Measurements from ENCODE around the gene HOXB8.
A peak's percentile ranks its signal among the peaks of the same experiment; 100 is the strongest.

HOXB8 gene

DNA sequence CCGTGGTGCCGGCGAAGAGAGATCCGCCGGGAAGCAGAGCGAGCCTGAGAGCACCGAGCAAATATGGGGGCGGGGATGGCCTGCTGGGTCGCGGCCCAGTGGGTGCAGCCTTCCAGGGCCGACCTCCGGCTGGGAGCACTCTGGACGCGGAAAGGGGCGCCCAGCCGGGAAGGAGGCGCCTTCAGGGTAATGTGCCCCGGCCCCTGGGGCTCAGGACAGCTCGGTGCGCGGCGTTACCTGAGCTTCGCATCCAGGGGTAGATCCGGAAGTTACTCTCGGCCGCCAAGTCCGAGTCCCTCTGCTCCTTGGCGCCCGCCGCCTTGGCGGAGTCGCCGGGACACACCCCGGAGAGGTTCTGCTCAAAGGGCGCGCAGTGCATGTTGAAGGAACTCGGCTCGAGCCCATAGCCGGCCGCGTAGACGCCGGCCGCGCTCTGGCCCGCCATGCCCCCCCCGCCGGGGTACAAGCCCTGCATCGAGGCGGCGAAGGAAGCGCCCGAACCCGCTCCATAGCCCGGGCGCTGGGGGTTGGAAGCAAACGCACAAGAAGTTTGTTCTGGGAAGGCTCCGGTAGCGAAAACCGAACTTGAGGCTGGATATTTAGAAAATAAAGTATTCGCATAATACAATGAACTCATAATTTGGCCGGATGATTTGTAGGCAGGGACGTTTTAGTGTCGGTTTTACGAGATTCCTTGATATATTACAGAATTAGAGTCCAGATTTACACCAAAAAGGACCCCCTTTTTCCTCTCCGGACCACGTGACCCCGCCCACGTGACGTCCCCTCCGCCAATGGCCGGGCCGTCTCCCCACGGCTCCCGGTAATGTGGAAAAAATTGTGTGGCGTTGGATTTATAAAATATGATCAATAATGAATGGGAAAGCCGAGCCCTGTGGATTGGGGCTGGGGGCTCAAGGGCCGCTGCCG lies 4.5 kb downstream of the HOXB8 start, which contains the start of gene HOXB7:
Gene HOXB7, minus strand, starts transcription at position 736 of the 930 bp plus-strand sequence. Its CDS starts 99 bp downstream, at position 637.
- DNase-seq = peak; percentile 77

DNA sequence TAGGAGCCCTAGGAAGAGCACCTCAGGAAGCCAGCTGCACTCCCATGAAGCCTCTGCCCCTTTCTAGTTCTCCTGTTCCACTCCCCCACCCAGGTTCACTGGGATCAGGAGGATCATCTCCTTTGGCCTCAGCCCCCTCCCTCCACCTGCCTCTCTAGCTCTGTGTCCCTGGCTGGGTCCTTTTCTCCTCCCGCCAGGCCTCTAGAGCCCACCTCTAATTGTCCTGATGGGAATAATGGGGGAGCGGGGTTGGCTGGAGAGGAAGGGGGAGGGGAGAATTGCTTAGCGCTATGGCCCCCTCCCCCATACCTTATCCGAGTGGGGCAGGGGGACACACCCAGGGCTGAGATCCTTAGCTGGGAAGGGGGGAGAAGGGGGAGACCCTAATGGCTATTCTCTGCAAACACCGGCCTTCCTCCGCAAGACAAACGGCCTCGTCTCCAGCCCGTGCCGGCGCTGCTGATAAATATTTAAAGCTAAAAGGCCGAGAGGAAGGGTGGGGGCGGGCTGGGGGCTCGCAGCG lies 5.3 kb downstream of the HOXB8 start:
- no peak for DNase-seq

DNA sequence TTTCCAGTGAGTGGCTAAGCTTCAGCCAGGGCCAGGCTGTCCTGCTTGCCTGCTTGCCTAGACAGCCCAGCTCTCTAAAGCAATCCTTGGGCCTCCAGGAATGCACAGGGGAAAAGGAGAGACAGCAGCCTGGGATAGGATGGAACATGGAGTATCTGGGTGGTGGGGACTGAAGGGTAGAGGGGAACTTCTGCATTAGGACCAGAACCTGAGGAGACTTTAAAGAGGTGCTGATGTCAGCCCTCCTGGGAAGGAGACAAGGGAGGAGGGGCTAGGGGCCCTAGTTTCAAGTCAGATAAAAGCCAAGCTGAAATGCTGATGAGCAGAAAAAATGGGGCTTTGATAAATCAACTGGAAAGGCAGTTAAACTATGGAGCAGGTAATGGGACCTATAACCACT lies 6.1 kb downstream of the HOXB8 start:
- DNase-seq = no peak

DNA sequence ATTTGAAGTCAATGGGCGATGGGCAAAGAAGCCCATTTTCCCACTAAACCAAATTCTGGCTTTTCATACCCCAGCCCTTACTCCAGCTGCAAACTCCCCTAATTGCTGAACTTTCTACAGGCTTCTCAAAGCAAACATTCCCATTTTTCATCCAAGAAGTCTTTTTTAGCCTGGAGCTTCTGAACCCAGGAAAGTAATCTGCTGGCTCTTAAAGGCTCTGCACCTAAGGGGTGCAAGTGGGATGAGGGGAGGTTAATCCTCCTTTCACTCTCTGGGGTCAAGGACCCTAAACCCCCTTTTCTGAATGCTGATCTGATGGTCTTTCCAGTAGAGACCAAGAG lies 6.6 kb downstream of the HOXB8 start:
- DNase-seq = no peak

DNA sequence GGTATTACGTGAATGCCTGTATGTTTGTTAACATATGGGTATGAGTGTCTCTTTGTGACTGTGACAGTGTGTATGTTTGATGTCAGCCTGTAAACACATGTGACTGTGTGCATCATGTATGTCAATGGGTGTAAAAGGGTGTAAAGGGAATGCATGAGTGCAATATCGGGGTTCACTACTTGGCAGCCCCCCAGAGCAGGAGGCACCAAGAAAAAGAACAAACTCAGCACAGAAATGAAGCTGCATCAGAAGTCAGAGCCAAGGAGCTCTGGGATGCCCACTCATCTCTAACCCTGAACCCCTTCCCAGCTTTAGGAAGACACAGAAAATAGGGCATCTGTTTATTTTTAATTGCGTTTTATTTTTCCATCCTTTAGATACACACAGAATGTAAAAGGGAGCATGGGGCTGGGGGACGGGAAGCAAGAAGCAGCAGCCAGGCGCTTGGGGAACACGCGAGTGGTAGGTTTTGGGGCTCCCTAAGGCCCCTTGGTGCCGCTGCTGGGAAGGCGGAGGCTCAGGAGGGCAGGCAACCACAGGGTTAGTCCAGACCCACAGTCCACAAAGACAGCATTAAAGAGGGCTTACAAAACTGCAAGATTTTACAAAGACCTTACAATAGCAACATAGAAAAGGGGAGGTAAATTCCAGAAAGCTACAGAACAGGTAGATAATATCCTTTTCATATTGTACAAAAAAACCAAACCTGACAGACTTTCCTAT lies 8.0 kb downstream of the HOXB8 start:
- DNase-seq = no peak

DNA sequence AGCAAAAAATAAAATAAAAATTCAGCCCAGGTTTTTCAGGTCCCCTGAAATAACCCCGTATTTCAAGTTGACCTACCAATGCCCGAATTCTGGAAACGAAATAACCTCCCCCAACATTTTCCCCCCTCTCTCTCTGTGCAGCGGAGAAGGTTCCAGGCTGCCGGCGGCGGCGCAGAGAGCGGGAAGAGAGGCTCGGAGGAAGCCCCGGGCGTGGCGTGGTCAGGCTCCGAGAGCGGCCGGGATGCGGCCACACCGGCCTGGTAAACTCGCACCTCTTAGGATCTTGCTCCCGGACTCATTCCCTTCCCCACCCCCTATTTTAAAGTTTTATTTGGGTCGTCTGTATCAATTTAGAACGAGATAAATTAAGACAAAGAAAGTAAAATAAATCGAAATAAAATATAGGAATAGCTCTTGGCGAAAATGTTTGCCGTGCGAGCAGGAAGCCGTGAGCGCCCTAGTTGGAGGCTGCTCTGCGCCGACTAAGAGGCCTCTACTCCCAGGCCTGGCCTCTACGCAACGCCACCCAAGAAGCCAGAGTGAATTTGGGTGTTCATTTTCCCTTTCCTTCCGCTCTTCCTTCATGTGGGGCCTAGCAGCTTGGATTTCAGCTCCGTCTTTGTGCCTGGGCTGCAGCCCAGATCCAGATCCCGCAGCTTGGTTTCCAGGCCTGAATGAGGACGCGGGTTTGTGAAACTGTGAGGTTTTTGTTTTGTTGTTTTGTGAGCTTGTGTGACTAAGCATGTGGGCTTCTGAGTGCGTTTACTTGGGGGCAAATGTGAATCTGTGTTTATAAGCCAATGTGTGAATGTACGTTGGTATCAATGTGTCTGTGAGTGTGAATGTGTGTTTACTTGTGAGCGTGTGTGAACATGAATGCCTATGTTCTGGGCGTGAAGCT lies 8.9 kb downstream of the HOXB8 start:
- peak; percentile 79 for DNase-seq

DNA sequence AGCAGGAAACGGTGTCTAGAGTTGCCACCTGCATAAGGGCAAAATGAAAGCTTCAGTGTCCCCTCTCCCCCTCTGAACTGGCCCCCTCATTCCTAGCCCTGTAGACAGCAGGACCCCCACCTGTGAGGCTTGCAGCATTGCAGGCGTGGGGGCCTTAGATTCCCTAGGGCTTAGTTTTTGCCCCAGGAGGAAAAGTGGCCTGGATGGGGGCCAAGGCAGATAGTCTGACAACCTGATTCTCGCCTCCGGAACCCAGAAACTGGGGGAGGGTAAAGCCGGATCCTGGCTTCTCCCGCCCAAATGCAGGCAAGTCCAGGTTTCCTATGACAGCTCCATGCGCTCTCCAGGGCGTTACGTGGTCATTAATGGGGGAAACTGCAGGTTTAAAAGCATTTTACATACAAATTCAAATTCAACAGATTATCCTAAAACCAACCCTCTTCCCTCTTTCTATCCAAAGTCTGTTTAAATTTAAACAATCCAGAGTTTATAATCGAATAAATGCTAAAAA lies 9.6 kb downstream of the HOXB8 start:
- DNase-seq = no peak

DNA sequence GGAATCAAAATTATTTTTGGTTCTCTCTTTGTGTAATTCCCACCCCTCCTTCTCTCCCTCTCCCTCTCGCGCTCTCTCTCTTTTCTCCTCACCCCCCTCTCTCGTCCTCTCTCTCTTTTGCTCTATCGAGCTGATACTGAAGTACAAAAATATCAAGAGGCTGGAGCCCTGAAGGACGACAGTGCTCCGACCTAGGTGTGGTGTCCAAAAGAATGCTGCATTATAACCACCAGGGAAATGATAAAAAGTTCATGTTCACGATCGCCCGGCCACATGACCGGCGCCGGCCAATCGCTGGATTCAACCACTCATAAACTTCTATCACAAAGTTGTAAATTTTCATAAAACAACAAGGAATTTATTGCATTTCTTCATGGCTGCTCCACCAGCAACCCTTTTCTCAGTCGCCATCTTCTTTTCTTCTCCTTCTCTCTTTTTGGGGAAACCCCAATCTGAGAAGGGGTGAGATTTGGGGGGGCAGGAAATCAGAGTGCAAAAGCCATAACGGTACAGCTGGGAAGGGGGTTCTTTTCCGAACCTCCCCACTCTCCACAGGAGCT lies 10.2 kb downstream of the HOXB8 start, which contains the start of gene HOXB6:
Gene HOXB6, minus strand, starts transcription at position 217 of the 560 bp plus-strand sequence. CDS start 6,836 bp downstream, outside the sequence.
- no peak for DNase-seq

DNA sequence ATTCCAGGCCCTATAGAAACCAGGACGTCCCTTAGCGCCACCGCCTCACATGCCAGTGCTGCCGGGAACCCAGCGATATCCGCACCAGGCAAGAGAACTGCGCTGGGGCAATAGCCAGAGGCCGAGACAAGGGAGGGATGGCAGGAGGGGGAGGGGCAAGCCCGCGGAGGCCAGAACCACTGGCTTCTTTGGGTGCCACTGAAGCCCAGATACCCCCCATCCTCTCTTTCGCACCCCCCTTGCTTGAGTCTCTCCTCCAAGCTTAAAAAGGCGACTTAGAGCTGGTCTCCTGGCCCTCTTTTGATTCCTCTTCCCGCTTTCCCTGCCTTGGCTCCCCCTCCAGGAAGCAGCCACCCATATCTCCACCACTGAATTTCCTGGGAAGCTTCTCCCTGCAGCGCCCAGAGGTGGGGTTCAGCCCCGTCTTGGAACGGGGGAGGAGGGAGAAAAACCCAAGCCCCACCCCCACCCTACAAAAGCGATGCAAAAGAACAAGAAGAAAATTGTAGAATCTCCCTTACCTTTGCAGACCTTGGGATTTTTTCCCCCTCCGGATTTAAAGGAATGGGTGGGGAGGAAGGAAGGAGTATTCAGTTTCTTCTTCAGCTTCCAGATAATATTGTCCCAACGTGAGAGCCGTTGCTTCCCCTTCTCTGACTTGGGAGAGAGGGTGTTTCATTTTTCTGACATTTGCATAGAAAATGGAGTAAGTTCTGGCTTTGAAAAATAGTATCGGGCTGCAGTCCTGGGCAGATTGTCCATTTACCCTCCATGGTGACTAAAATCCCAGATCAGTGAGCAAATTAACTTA lies 10.9 kb downstream of the HOXB8 start:
- DNase-seq = no peak

DNA sequence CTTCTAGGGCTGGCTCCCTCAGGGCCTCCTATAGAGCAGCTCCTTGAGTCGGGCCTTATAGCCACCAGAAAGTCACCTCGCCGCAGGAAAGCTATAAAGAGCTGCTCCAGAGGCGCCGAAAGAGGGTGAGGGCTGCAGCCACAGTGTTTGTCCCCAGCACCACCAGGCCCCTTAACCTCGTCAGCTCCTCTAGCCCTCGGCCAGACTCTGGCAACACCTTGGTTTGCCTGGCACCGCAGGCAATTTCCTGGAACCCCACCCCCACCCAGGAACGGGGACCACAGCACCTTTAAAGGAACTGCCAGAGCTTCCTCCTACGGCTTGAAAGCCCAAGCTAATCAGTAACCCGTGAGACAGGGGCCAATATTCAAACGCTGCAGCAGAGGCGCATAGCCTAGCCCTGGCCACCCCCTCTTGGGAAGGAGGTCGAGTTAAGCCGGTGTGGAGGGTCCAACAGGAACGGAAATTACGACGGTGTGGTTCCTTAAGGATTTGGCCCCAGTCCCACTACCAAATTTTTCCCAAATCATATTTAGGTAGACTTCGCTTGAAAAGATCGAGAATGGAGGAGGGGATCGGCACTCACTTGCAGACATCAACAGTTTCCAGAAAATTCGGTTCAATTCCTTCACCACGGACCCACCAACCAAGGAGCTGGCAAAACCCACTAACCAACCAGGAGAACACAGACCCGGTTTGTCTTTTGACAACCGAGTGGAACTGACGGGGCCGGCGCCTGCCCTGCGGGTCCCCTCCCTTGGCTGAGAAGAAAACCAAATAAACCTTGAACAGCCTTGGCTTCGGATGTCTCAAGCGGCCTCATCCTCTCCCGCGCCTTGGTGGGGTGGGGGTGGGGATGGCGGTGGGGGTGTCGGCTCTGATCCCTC lies 13.3 kb downstream of the HOXB8 start:
- no peak for DNase-seq

DNA sequence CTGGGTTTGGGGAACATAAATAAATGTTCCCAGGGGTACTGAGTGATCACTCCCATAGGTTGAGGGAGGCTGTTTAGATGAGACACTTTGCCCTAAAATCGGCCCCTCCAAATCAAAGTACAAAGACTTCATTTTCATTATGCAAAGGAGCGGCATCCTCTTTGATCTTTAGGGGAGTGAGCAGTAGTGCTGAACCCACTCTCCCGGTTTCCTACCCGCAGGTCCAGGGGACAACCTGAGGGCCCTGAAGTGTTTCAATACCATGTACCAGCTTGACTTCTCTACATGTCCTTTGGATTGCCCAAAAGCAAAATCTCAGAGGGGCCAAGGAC lies 13.9 kb downstream of the HOXB8 start:
- no peak for DNase-seq

DNA sequence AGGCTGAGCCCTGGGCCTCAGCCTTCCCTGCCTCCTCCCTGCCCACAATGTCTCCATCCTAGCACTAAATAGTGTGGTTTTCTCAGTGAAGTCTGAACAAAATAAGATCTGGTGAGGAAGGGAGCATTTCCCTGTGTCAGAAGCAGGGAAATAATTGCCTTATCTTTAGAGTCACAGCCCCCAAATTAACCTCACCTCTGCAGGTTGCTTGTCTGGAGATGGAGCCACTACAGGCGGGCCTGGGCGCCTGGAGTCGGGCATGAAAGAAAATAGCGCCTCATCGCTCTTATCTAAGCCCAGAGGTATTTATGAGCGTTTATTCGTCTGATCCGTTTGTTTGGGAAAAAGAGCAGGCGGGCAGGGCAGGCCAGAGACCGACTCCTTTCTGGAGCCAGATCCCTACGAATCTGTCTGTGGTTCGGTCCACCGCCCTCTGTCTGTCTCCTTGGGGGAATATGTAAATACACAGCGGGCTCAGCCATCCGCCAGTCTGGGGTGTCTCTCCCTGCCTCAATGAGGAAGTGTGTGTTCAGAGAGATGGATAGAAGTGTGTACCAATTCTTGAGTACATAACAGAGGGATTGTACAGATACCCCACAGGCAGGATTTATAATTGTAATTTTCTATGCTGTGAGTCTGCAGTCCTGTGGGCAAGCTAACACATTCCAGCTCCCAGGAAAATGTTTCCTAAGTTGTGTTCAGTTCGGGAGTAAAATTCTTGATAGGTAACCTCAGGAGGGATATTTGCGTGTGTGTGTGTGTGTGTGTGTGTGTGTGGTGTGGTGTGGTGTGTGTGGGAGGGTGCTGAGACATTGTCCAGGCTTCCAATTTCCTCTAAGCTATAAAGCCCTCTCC lies 14.6 kb downstream of the HOXB8 start:
- no peak for DNase-seq

DNA sequence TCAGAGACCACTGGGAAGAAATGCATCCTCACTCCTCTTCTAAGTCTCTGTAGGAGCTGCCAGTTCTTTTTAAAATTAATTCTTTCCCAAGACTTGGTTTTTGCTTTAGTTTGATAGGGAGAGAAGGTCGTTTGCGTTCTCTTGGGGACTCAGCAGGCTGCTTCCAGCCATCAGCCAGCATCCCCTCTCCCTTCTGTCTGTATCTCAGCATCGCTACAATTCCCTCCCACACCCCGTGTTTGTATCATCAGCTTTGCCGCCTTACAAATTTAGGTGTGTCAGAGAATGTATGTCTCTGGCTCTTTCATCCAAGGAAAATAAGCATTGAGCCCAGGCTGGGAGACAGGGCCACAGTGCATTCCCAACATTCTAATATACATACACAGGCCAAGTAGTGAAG lies 15.7 kb downstream of the HOXB8 start:
- DNase-seq = no peak

DNA sequence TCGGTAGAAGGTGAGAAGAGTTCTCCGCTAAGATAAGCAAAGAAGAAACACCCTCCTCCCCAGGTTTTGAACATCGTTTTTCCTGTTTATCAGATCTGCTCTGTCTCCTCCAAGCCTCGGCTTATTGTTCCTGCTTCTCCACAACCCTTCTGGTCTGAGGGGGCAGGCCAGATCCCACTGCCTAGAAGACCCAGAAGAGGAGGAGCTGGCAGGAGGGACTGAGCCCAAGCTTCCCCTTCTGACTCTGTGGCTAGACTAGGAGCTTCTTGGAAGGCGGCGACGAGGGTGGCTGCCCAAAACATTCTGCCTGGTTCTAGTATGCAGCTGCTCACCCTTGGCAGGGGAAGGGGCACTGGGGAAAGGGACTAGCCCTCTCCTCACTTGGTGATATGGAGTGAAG lies 16.4 kb downstream of the HOXB8 start:
- no peak for DNase-seq

DNA sequence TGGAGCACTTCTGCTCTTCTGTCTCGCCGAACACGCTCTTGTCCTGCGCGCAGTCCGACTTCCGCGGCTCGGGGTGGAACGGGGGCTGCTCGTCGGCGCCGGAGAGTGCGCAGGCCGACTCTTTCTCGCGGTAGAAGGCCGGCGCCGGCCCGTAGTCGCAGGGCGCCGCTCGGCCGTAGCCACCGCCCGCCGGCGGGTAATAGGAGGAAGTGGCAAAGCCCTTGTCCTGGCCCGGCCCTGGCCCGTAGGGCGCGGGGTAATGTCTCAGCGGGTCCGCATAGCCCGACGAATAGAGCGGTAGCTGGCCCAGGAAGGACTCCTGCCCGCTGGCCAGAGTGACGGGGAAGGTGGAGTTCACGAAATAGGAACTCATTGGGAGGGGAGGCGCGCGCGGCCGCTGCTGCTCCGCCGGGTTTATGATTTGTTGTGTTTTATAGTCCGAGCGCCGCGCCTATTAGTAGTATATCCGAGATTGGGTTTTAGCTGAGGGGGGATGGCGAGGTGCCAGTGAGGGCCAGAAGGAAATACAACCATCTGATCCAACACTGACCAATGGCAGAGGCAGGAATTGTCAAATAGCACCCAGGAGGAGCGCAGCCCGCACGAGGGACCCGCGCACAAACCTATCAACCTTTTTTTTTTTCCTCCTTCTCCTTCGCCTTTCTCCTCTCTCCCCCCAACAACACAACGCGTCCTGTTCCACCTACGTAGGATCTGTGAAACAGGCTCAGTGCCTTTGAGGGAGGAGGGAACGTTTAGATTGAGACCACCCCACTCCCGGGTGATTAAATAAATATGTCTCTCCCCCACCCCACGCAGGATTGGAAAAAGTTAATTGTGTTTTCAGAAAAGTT lies 17.1 kb downstream of the HOXB8 start:
- DNase-seq = peak; percentile 59

DNA sequence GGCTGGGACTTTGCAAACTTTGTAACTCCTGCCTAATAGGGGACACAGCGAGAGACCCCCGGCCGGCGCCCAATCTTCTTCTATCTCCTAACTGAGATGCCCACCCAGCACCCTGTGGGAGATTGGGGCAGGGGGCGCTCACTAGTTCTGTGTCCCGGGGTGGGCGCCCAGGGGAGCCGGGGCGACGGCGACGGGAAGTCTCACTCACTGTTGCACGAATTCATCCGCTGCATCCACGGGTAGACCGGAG lies 17.6 kb downstream of the HOXB8 start:
- DNase-seq = no peak

DNA sequence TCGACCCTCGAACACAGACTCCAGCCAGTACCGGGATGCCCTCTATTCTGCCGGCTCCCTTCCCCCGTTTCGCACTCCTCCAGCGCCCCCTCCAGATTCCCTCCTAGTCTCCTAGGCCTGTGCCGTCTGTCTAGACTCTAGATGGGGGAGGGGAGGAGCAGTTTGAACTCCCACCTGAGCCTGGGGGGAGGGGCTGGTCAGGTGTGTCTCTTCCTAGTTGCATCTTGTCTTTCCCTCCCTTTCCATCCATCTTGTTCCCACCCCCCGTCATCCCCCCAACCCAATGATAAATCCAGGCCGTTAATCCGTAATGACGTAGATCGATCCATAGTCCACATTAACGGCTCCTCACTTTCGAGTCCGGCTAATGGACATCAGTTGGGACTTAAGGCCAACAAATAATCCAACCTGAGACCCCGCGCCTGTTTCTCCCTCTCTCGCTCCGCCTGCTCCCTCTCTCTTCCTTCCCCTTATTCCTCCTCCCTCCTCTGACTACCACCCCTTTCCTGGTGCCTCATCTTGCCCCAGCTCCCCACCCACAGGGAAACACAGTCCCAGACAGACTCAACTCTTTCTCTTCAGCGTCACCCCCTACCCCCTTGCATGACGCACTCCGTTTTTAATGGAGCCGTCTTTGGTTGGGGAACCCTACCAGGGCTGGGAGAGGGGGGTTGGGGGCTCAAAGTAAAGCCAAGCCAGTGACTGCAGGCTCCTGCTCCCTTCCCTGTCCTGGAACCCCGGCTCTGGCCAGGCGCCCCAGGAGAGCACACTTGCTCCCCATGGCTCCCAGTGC lies 18.2 kb downstream of the HOXB8 start:
- DNase-seq = no peak
